Ureter (tissue), 1 donor: ENCODE data around the gene FKBP1A. TPM values are rescaled to one million over a fixed set of nuclear protein-coding genes. Genes with fewer than 3 reads are reported as not detected.
A peak's percentile ranks its signal among the peaks of the same experiment; 100 is the strongest.

Experiments used
- DNase-seq: peaks from one replicate; pipeline ENCODE4 v3.0.0-alpha.2; 2020; ENCODE audit warnings: low spot score
- total RNA-seq: library from RNA; stranded (reverse); gene quantifications from one replicate; pipeline ENCODE4 v1.2.4, GENCODE V29; 2023
- donor health status: DM: yes; HTN: yes; CAD: no.

The FKBP1A gene
- total RNA-seq, 1 donor from 2014 or later, result 260 TPM

GRCh38 chr20:1417273-1417672, 24.4 kb upstream of the FKBP1A start:
- no peak for DNase-seq

- DNase-seq, result no peak
Observed at GRCh38 chr20:1415667-1416468, 23.0 kb upstream of the FKBP1A start.

DNA sequence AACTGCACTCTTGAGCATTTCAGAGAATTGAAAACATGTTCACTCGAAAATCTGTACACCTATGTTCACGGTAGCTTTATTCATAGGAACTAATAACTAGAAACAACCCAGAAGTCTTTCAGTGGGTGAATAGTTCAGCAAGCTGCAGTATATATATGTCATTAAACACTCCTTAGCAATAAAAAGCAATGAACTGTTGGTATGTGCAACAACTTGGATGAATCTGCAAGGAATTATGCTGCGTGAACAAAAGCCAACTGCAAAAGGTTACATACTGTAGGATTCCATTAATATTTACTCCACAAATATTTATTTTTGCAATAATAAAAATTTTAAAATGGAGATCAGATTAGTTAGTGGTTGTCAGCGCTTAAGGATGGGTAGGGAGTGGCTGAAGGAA, 22.1 kb upstream of the FKBP1A start:
- DNase-seq, result no peak

DNA sequence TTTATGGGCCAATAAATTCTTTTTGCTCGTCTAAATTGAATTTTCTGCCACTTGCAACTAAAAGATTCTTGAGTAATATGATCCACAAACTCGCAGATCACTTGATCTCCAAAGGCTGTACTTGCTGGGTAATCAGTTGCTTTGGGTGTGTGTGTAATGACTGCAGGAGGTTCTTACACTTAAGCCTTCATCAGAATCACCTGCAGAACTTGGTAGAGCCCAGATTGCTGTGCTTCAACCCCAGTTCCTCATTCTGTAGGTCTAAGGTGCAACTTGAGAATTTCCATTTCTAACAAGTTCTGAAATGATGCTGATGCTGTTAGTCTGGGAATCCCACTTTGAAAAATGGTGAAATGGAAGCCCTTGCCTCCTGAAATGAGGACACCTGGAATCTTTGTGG, 12.9 kb upstream of the FKBP1A start:
- DNase-seq, result peak; percentile 9

- DNase-seq, result no peak
Observed at GRCh38 chr20:1403624-1404023, 10.8 kb upstream of the FKBP1A start.

DNA sequence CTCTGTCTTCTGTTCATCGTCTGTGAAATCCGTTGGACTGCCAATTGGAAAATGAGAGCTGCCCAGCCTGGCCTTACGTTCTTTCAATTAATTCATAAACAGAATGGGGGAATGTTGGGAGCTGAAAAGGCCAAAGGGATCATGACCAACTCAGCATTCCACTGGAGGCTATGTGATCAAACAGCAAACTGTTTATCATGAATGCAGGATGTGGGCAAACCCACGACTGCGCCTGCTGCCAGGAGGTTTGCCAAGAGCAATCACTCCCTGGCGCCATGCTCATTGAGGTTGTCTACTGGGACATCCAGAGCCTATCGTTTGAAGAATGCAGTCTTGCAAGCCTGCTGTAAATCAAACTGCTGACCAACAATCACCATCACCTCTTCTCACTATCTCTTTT, 9.3 kb upstream of the FKBP1A start:
- peak; percentile 22 for DNase-seq

- DNase-seq, result no peak
Observed at GRCh38 chr20:1401451-1401907, 8.6 kb upstream of the FKBP1A start.

DNA sequence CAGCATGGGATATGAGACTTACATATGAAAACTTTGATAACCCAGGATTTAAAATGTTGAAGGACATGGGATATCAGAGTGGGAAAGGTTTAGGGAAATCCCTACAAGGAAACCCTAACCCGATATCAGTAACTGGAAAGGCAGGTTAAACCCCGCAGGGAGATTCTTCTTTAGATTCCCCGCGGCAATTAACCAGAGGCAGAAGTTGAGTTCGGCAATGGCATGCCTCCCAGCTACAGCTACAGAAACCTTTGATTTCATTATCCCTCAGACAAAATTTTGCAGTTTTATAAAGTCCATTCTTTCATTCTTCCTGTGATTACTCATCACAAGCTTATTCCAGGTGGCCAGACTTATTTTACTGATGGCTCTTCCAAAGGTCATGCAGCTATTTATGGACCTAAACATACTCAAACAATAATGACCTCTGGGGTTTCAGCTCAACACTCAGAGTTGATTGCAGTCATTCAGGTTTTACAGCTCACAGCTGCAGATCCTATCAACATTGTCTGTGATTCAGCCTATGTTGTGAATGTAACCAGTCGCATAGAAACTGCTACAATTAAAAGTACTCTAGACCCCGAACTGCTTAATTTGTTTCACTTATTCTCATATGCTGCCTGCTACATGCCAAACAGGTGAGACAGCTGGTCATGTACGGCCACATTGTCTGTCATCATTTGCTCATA, 7.0 kb upstream of the FKBP1A start:
- DNase-seq, result peak; percentile 45

DNA sequence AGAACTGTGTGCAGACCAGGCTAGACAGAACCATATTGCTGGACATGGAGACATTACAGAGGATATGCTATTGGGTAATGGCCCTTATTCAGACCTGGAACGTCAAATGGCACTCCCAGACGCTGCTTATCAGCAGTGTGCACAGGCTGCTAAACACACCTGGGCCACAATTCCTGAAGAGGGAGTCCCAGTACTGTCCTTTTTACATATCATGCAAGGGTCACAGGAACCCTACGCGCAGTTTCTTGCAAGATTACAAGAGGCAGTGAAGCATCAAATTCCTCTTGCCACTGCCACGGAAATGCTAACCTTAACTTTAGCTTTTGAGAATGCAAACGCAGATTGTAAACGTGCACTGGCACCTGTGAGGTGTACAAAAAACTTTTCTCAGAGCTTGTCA, 5.3 kb upstream of the FKBP1A start:
- peak; percentile 38 for DNase-seq

GRCh38 chr20:1397710-1398109, 4.9 kb upstream of the FKBP1A start:
- DNase-seq, result peak; percentile 19

GRCh38 chr20:1396702-1397101, 3.8 kb upstream of the FKBP1A start:
- DNase-seq, result peak; percentile 15

DNA sequence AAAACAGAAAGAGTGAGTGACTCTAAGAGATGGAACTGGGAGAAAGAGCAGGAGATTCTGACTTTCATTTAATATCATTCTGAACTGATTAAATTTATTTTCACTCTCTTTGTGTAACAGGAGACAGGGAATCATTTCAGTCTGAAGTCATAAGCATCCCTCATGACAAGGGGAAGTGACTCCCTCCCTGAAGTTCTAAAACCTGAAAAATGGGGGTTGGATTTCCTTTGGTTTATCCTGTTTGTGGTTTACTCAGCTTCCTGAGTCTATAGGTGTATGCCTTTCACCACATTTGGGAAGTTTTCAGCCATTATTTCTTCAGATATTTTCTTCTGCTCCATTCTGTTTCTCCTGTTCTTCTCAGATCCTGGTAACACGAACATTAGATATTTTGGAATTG, 3.4 kb upstream of the FKBP1A start:
- DNase-seq, result no peak

DNA sequence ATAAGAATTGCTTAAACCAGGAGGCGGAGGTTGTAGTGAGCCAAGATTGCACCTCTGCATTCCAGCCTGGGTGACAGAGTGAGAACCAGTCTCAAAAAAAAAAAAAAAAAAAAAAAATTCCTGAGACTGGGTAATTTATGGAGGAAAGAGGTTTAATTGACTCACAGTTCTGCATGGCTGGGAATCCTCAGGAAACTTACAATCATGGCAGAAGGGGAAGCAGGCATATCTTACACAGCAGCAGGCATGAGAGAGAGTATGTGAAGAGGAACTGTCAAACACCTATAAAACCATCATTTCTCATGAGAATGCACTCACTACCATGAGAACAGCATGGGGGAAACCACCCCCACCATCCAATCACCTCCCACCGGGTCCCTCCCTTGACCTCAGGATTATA, 1.8 kb upstream of the FKBP1A start:
- DNase-seq, result no peak

DNA sequence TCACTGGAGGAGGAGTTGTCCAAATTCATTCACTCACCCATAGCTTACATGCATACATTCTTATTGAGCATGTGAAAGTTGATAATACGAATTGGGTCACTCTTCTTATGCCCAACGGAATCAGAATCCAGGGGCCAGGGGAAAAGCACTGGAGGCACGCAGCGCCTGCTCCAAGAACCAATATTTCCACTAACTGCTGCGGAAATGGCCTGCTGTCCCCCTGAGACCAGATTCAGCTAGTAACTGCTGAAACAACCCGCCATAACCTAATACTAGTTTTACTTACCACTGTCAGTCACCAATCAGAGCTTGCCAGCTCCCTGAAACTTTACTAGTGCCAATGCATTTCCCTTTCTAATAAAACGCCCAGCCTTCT, 641 bp upstream of the FKBP1A start:
- DNase-seq, result peak; percentile 34

GRCh38 chr20:1392443-1392692, 486 bp downstream of the FKBP1A start:
- DNase-seq, result no peak

GRCh38 chr20:1391640-1392442, 1.0 kb downstream of the FKBP1A start:
- peak; percentile 42 for DNase-seq

- DNase-seq, result peak; percentile 38
Observed at GRCh38 chr20:1390581-1391403, 2.1 kb downstream of the FKBP1A start.

GRCh38 chr20:1389703-1390580, 2.9 kb downstream of the FKBP1A start:
- peak; percentile 36 for DNase-seq

GRCh38 chr20:1388741-1389483, 3.9 kb downstream of the FKBP1A start:
- DNase-seq, result peak; percentile 38

DNA sequence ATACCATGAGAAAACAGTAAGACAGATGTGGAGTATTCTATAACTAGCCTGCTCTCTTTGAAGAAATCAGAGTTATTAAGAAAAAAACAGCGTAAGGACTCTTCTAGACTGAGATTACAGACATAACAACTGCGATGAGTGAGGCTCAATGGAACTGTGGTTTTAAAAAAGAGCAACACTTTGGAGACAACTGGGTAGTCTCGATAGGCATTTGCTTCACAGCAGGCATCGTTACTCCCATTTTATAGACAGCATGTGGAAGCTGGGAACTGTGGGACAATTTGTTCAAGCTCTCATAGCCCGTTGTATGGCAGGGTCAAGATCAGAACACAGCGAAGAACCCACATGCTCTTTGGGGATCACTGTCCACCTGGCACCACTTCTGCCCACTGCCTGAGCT, 4.6 kb downstream of the FKBP1A start:
- peak; percentile 5 for DNase-seq
